CD14-positive monocyte (primary cell): Measurements from ENCODE around the gene TOM1L1. TPM values are rescaled to one million over a fixed set of nuclear protein-coding genes. Genes with fewer than 3 reads are reported as not detected.

Experiments used
- DNase-seq, 3 donors: peaks; one replicate each; pipeline ENCODE4 v3.0.0-alpha.2; 2011 to 2022
- H2AFZ ChIP-seq: 2 replicates; pipeline ENCODE4 v1.6.0; 2012; ENCODE audit warnings: mild to moderate bottlenecking, low read depth, low read length, inconsistent platforms; ENCODE audit not compliant: insufficient read depth, poor library complexity, severe bottlenecking
- H3K27ac ChIP-seq, 2 donors: 1 replicate in 1 of 2; 2 replicates in 1 of 2; pipeline ENCODE4 v1.5.1; 2012 to 2013; ENCODE audit warnings: low read length in 2 of 2, control low read depth in 1 of 2, inconsistent platforms in 1 of 2, low read depth in 1 of 2, mild to moderate bottlenecking in 1 of 2
- H3K27me3 ChIP-seq, 2 donors: one replicate each; pipeline versions ENCODE4 v1.6.0 to v1.6.1; 2011 to 2013; ENCODE audit warnings: low read length in 2 of 2; ENCODE audit not compliant: control insufficient read depth in 2 of 2, insufficient read depth in 2 of 2
- H3K36me3 ChIP-seq, 2 donors: replicated peaks in 1 of 2; 1 replicate in 1 of 2; 2 replicates in 1 of 2; pipeline versions ENCODE4 v1.5.1 to v1.6.1; 2012 to 2013; ENCODE audit warnings: low read length in 2 of 2, control low read depth in 1 of 2, inconsistent platforms in 1 of 2, mild to moderate bottlenecking in 1 of 2; ENCODE audit not compliant: insufficient read depth in 2 of 2, control insufficient read depth in 1 of 2
- H3K4me1 ChIP-seq, 2 donors: 1 replicate in 1 of 2; 2 replicates in 1 of 2; pipeline versions ENCODE4 v1.5.1 to v1.6.1; 2012 to 2013; ENCODE audit warnings: low read length in 2 of 2, control low read depth in 1 of 2, inconsistent platforms in 1 of 2, mild to moderate bottlenecking in 1 of 2, moderate library complexity in 1 of 2; ENCODE audit not compliant: insufficient read depth in 2 of 2, control insufficient read depth in 1 of 2
- H3K4me2 ChIP-seq: replicated peaks from 2 replicates; pipeline ENCODE3; 2012; ENCODE audit warnings: low read length, moderate library complexity, mild to moderate bottlenecking; ENCODE audit not compliant: poor library complexity, severe bottlenecking; ENCODE audit errors: extremely low read depth
- H3K4me3 ChIP-seq, 3 experiments: fragments of 200-600 bp in 1 of 3; sonication (generic) in 1 of 3; replicated peaks in 1 of 3; 1 replicate in 2 of 3; 2 replicates in 1 of 3; pipeline ENCODE4 v1.5.1; 2011 to 2013; ENCODE audit warnings: low read length in 3 of 3, mild to moderate bottlenecking in 3 of 3, control low read depth in 2 of 3, low read depth in 2 of 3, inconsistent platforms in 1 of 3, moderate library complexity in 1 of 3
- H3K79me2 ChIP-seq: 2 replicates; pipeline ENCODE4 v1.6.0; 2012; ENCODE audit warnings: mild to moderate bottlenecking, control low read depth, inconsistent platforms, low read length, moderate library complexity; ENCODE audit not compliant: insufficient read depth
- H3K9ac ChIP-seq: 2 replicates; pipeline ENCODE4 v1.6.0; 2017; ENCODE audit warnings: low read length, mild to moderate bottlenecking; ENCODE audit not compliant: insufficient read depth, poor library complexity, severe bottlenecking
- H3K9me3 ChIP-seq, 2 donors: replicated peaks in 1 of 2; 1 replicate in 1 of 2; 2 replicates in 1 of 2; pipeline versions ENCODE4 v1.5.1 to v1.6.1; 2012 to 2013; ENCODE audit warnings: low read length in 2 of 2, control low read depth in 1 of 2; ENCODE audit not compliant: control insufficient read depth in 1 of 2, insufficient read depth in 1 of 2
- H4K20me1 ChIP-seq: 2 replicates; pipeline ENCODE4 v1.6.0; 2012; ENCODE audit warnings: mild to moderate bottlenecking, low read length, control low read depth, moderate library complexity; ENCODE audit not compliant: insufficient read depth
- H3K27ac Mint-ChIP-seq, 7 donors: one replicate each; pipeline ENCODE4 v1.8.0; 2020; ENCODE audit warnings: mild to moderate bottlenecking in 7 of 7, mixed read lengths in 7 of 7, moderate library complexity in 6 of 7, inconsistent platforms in 2 of 7
- H3K27me3 Mint-ChIP-seq, 3 donors: one replicate each; pipeline ENCODE4 v1.8.0; 2021 to 2022; ENCODE audit warnings: low read depth in 3 of 3, mild to moderate bottlenecking in 3 of 3, mixed read lengths in 3 of 3, moderate library complexity in 3 of 3, inconsistent platforms in 1 of 3
- H3K36me3 Mint-ChIP-seq, 2 donors: one replicate each; pipeline ENCODE4 v1.8.0; 2020; ENCODE audit warnings: mixed read lengths in 2 of 2, inconsistent platforms in 1 of 2, mild to moderate bottlenecking in 1 of 2
- H3K4me1 Mint-ChIP-seq: one replicate; pipeline ENCODE4 v1.8.0; 2020; ENCODE audit warnings: mild to moderate bottlenecking, mixed read lengths
- H3K4me3 Mint-ChIP-seq, 2 donors: one replicate each; pipeline ENCODE4 v1.8.0; 2020; ENCODE audit warnings: mild to moderate bottlenecking in 2 of 2, mixed read lengths in 2 of 2, moderate library complexity in 1 of 2
- H3K9me3 Mint-ChIP-seq, 7 donors: one replicate each; pipeline ENCODE4 v1.8.0; 2020 to 2022; ENCODE audit warnings: mixed read lengths in 7 of 7, mild to moderate bottlenecking in 6 of 7, moderate library complexity in 6 of 7, inconsistent platforms in 2 of 7
- WGBS: methylation state at CpG from one replicate; pipeline ENCODE4 v1.1.5; 2013; ENCODE audit warnings: missing lambda C conversion rate; ENCODE audit not compliant: insufficient coverage; 5-methylcytosine and 5-hydroxymethylcytosine counted together
- intact Hi-C, 2 donors: fragments of 100-400 bp; cut with micrococcal nuclease; formaldehyde crosslinking; loops; one replicate each; pipeline versions ENCODE4 v1.15.0 to v1.15.1; 2023
- polyA plus RNA-seq, 3 donors: library from polyadenylated mRNA; depleted of rRNA in 1 of 3; unstranded in 2 of 3; stranded (reverse) in 1 of 3; fragments of 300-500 nt in 2 of 3; fragments of >200 nt in 1 of 3; fragmentation: Illumina TruSeq in 2 of 3; gene quantifications; 1 replicate in 2 of 3; 2 replicates in 1 of 3; pipeline ENCODE4 v1.2.3, GENCODE V29; 2012 to 2021
- TF ChIP-seq, protein P1 (sequence below): fragments of 200-600 bp; IDR thresholded peaks from one replicate; pipeline ENCODE4 v1.8.0; 2022; ENCODE audit warnings: antibody characterized with exemption, mild to moderate bottlenecking

Gene TOM1L1
- polyA plus RNA-seq, 3 donors, result 0.32 TPM; not detected in 2

DNA sequence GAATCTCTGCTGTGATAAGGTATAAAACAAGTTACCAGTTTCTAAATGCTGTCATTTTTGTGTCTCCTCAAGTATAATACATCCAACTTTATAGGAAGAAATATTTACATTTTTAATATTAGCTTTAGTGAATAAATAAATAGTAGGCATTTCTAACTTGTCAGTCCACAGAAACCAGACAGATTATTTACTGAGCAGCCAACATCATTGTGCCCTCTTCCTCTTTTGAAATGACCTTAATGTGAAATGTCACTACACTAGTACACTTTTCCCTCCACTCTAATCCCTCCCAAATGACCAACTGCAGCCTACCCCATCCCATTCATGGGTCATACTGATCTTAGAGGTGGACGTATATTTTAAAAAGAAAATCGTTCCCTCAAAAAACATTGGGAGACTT lies 77.1 kb downstream of the TOM1L1 start:
- H3K4me3 Mint-ChIP-seq, result no peak overlapping the region
- TF ChIP-seq, protein P1, sequence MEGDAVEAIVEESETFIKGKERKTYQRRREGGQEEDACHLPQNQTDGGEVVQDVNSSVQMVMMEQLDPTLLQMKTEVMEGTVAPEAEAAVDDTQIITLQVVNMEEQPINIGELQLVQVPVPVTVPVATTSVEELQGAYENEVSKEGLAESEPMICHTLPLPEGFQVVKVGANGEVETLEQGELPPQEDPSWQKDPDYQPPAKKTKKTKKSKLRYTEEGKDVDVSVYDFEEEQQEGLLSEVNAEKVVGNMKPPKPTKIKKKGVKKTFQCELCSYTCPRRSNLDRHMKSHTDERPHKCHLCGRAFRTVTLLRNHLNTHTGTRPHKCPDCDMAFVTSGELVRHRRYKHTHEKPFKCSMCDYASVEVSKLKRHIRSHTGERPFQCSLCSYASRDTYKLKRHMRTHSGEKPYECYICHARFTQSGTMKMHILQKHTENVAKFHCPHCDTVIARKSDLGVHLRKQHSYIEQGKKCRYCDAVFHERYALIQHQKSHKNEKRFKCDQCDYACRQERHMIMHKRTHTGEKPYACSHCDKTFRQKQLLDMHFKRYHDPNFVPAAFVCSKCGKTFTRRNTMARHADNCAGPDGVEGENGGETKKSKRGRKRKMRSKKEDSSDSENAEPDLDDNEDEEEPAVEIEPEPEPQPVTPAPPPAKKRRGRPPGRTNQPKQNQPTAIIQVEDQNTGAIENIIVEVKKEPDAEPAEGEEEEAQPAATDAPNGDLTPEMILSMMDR, result no peak

DNA sequence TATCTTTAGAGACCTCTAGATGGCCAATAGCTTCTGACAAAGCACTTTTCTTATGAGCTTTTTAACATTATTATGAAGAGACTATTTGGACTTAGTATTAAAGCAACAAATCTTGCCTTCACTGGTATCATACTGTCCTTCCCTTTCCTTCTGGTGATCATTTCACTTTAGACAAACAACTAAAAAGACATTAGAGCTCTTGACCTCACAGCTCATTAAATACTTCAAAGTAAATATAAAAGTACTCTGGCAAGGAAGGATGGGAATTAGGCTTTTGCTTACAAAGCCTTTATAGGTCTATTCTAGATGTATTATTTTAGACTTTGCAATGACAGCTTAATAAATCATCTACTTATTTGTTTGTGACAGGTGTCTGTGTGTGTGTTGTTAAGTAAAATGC lies 79.0 kb downstream of the TOM1L1 start:
- no peaks in the 10 kb centered on the region for H3K79me2 ChIP-seq
- H3K4me3 ChIP-seq, result no peak overlapping the region
- H2AFZ ChIP-seq, result no peak overlapping the region
- no peak for DNase-seq
- H3K9me3 Mint-ChIP-seq, result peaks cover 4 to 12% (median 8%) of the 10 kb centered on the region in 7 donors
- no peak overlapping the region for H3K4me2 ChIP-seq
- H3K9me3 ChIP-seq, result peaks cover 7% of the 10 kb centered on the region in 2 donors
- peaks cover 1% of the 10 kb centered on the region for H3K4me1 Mint-ChIP-seq
- intact Hi-C loops, result no loop called here
- H3K27me3 ChIP-seq, result no peaks in the 10 kb centered on the region
- TF ChIP-seq, protein P1, result no peak
- peaks cover 0 to 1% (median 0%) of the 10 kb centered on the region in 3 donors for H3K27me3 Mint-ChIP-seq
- no peaks in the 10 kb centered on the region for H3K4me1 ChIP-seq
- H3K36me3 Mint-ChIP-seq, result no peaks in the 10 kb centered on the region
- H3K36me3 ChIP-seq, result no peaks in the 10 kb centered on the region
- H3K27ac ChIP-seq, result no peak overlapping the region
- H3K9ac ChIP-seq, result no peak overlapping the region
- H3K4me3 Mint-ChIP-seq, result no peak overlapping the region
- H3K27ac Mint-ChIP-seq, result no peak overlapping the region
- H4K20me1 ChIP-seq, result no peaks in the 10 kb centered on the region

More for the DNA sequence above, 77.1 kb downstream of the TOM1L1 start:
- H3K4me3 ChIP-seq, result no peak overlapping the region
- no peaks in the 10 kb centered on the region for H3K36me3 Mint-ChIP-seq
- peaks cover 4 to 12% (median 8%) of the 10 kb centered on the region in 7 donors for H3K9me3 Mint-ChIP-seq
- H3K4me1 ChIP-seq, result no peaks in the 10 kb centered on the region
- H3K27me3 Mint-ChIP-seq, result peaks cover 0 to 1% (median 0%) of the 10 kb centered on the region in 3 donors
- H3K4me1 Mint-ChIP-seq, result peaks cover 1% of the 10 kb centered on the region
- no peak overlapping the region for H3K27ac ChIP-seq
- peaks cover 7% of the 10 kb centered on the region in 2 donors for H3K9me3 ChIP-seq
- no CpG with 5 or more reads among the region's 2 CpGs for WGBS
- no peak overlapping the region for H3K27ac Mint-ChIP-seq
- H3K4me2 ChIP-seq, result no peak overlapping the region
- H3K9ac ChIP-seq, result no peak overlapping the region
- intact Hi-C loops, result no loop called here
- H3K36me3 ChIP-seq, result no peaks in the 10 kb centered on the region
- no peak for DNase-seq
- no peak overlapping the region for H2AFZ ChIP-seq
- no peaks in the 10 kb centered on the region for H3K79me2 ChIP-seq
- H4K20me1 ChIP-seq, result no peaks in the 10 kb centered on the region
- H3K27me3 ChIP-seq, result no peaks in the 10 kb centered on the region
